HL-60 (cell line): ENCODE data around the gene ZSWIM6.

Source experiments
- DNase-seq, 2 experiments: peaks; one replicate each; pipeline ENCODE4 v3.0.0-alpha.2; 2010 to 2020; ENCODE audit warnings: low read depth in 1 of 2, low spot score in 1 of 2
- H3K27ac ChIP-seq: fragments of 250-450 bp; sonication (Bioruptor Pico); replicated peaks from 2 replicates; pipeline ENCODE4 v1.5.1; 2020; ENCODE audit warnings: mild to moderate bottlenecking, moderate library complexity
- H3K27me3 ChIP-seq: fragments of 250-450 bp; sonication (Bioruptor Pico); 2 replicates; pipeline ENCODE4 v1.5.1; 2021; ENCODE audit warnings: mild to moderate bottlenecking, moderate library complexity; ENCODE audit not compliant: insufficient read depth, poor library complexity, severe bottlenecking
- H3K4me3 ChIP-seq: replicated peaks from 2 replicates; pipeline ENCODE4 v1.5.1; 2011; ENCODE audit warnings: mild to moderate bottlenecking, control low read depth, low read length; ENCODE audit not compliant: insufficient read depth
- CTCF ChIP-seq: IDR thresholded peaks from one replicate; pipeline ENCODE4 v1.5.1; 2011; ENCODE audit warnings: low read length, control low read depth, inconsistent platforms; ENCODE audit not compliant: insufficient read depth
- GABPA ChIP-seq: IDR thresholded peaks from 2 replicates; pipeline ENCODE4 v1.6.1; 2012; ENCODE audit warnings: low read depth
- POLR2AphosphoS5 ChIP-seq: IDR thresholded peaks from 2 replicates; pipeline ENCODE4 v1.6.1; 2012; ENCODE audit warnings: low read depth
- REST ChIP-seq: IDR thresholded peaks from 2 replicates; pipeline ENCODE4 v1.6.1; 2012; ENCODE audit warnings: low read depth; ENCODE audit not compliant: insufficient replicate concordance
- SPI1 ChIP-seq: IDR thresholded peaks from 2 replicates; pipeline ENCODE4 v1.6.1; 2012; ENCODE audit warnings: low read depth, mild to moderate bottlenecking, borderline replicate concordance

ZSWIM6 gene

GRCh38 chr5:61306531-61307131 is 25.4 kb upstream of the ZSWIM6 start:
- Histone ChIP-seq H3K27ac (no peak overlapping the region), H3K27me3 (no peaks in the 10 kb centered on the region), H3K4me3 (no peak overlapping the region)
- DNase-seq, result no peak
- TF ChIP-seq REST (no peak), SPI1 (no peak), GABPA (no peak), CTCF (no peak), POLR2AphosphoS5 (no peak)

- DNase-seq, result no peak
Observed at GRCh38 chr5:61307191-61307590, 24.9 kb upstream of the ZSWIM6 start.

GRCh38 chr5:61307611-61308010 is 24.4 kb upstream of the ZSWIM6 start:
- Histone ChIP-seq H3K27ac (no peak overlapping the region), H3K27me3 (no peaks in the 10 kb centered on the region), H3K4me3 (no peak overlapping the region)
- TF ChIP-seq REST (no peak), GABPA (no peak), POLR2AphosphoS5 (no peak), CTCF (no peak), SPI1 (no peak)
- no peak for DNase-seq

More at GRCh38 chr5:61307191-61307590, 24.9 kb upstream of the ZSWIM6 start:
- H3K27ac ChIP-seq, result no peak overlapping the region
- H3K27me3 ChIP-seq, result no peaks in the 10 kb centered on the region
- TF ChIP-seq REST, result no peak
- no peak overlapping the region for H3K4me3 ChIP-seq
